ENCODE results near the gene BAAT.
"Not testable (repeated sequence)": the region's sequence is repeated elsewhere in the genome, so short reads cannot be mapped to it uniquely, and the experiment has no call there.

The BAAT gene

DNA sequence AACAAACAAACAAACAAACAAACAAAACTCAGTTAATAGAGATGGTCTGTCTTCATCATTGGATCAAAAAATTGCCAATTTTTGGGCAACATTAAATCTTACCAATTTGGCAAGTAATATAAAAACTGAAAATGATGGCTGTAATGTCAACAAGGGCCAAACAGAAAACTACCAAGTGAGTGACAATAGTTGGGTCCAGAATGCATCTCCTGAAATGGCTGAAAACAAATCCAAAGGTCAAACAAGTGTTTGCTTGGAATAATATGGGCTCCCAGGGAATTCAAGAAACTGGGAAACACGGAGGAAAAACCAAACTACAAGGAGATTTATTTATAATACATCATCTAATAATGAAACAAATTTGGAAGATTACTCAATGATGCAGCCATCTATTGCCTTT is 25.1 kb downstream of the BAAT start:
- no peak for DNase-seq

DNA sequence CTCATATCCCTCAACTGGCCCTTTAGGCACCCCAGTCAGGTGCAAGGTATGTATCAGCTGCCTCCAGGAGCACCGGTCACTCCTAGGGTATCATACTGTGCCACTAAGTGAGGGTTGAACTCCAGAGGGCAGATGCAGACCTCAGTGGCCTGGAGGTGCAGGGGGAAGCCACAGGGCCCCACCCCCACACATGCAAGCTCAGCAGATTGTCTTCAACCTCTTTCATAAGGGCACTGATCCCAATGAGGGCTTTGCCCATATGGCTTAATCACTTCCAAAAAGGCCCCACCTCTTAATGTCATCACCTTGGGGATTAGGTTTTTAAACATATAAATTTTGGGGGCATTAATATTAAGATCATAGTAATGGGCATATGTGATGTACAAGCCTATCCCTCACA is 28.2 kb downstream of the BAAT start:
- no peak for DNase-seq

DNA sequence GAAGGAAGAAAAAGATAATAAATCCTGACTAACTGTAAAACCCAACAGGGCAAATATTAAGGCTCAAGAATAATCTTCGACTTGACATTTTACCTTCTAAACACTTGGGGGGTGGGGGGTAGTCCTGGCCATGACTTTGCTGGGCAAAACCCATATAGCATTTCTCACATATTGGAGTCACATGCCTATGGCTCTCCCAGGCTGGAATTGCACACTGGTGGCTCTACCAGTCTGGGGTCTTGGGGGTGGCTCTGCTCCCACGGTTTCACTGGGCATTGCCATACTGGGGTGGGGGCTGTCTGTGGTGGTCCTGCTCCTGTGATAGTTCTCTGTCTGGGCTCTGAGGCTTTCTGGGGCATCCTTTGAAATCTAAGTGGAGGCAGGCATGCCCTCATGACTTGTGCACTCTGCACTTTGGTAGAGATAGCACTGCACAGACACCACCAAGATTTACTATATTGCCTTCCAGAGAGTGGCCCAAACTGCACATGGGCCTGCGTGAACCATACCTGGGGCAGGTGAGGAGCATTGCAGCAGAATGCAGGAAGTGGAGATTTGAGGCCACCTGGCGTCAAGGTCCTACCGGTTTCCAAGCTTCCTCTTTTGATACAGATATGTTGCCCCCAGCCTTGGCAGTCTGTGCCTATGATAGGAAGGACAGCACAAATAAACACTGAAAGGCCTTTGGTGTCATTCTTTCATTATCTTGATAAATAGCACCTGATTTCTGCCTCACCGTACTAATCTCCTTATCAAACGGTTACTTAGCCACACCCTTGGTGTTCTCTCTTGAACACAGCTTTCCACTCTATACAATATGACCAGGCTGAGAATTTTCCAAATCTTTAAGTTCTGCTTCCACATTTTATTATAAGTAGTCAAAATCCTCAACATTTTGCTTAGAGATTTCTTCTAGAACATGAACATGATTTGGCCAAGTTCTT is 29.8 kb downstream of the BAAT start:
- DNase-seq = no peak

DNA sequence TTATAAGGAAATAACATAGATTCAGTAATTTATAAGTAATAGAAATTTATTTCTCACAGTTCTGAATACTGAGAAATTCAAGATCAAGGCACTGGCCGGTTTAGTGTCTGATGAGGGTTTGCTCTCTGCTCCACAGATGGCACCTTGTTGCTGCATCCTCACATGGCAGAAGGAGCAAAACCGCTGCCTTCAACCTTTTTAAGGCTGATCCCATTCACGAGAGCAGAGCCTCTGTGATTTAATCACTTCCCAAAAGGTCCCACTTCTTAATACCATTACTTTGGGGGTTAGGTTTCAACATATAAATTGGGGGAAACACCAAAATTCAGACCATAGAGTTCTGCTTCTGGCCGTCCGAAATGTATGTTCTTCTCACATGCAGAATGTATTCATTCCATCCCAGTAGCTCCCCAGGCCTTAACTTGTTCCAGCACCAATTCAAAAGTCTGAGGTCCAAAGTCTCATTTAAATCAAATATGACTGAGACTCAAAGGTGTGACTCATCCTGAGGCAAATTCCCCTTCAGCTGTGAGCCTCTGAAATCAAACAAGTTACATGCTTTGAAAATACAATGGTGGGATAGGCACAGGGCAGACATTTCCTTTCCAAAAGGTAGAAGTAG is 30.6 kb downstream of the BAAT start:
- DNase-seq = no peak

DNA sequence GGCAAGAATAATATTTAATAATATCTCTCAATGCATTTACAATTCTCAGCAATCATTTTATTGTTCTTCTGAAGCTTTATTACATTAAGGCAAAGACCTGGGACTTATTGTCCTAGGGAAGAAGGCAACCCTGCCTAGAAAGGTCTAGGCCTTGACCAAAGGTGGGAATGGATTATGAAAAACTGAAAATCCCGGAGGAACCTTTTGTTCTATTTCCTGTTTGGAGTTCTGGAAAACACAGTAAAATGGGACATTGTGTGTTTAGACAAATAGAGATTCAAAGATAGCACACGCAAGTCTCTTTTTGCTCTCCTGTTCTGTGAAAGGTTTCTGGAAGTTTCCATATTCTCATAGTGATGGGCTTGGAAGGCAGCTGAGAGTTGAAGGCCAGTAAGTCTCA is 31.1 kb downstream of the BAAT start:
- no peak for DNase-seq

DNA sequence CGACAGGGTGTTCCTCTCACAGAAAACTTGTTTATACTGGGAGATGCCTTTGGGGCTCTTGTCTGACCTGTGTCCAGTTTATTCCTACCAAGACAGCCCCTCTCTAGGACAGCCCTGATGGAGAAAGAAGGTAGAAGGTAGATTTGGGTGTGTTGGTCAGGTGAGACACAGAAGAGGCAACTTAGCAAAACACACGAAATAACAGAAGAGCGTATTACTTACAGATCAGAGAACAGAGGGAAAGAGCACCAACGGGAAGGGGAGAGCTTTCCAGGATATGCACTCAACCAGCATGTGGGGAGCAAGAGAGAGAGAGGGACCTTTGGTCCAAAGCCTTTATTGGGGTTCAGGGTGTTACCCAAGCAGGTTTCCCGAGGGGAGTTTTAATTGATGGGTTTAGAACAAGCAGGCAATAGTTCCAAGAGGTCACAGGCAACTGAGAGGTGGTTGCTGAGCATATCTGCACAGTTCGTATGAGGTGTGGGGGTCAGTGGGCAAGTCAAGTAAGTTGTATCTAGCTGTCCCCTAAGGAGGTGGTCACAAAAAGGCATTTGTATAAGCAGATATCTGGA is 31.8 kb downstream of the BAAT start:
- no peak for DNase-seq

DNA sequence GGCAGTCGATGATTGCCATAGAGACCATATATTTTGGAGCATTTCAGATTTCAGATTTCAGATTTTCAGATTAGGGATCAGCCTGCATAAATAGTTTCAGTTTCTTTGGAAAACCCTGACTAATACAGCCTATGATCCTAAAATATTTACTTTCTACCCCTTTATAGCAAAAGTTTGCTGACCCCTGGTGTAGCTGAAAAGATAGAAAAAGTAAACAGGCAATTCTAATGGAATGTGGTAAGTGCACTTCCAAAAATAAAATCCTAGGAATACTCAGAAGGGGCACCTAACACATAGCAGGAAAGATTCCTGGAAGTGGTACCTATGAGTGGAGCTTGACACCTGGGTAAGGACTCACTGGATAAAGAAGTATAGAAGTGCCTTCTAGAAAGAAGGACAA is 34.5 kb downstream of the BAAT start:
- no peak for DNase-seq

DNA sequence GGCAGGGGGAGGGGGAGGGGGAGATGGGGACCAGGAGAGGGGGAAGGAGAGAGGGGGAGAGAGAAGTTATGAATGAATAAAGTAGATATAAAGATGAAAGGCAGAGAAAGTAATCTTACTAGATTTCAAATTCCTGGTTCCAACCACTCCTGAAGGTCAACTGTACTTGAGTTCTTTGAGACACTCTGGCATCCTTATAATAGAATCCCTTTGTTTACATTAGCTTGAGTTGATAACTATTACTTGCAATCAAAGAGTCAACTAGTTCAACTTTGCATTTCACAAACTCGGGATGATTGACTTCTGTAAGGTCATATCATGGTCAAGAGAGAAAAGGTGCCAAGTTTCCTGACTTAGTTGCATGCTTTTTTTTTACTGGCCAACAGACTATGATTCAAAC is 42.2 kb downstream of the BAAT start:
- no peak for DNase-seq

DNA sequence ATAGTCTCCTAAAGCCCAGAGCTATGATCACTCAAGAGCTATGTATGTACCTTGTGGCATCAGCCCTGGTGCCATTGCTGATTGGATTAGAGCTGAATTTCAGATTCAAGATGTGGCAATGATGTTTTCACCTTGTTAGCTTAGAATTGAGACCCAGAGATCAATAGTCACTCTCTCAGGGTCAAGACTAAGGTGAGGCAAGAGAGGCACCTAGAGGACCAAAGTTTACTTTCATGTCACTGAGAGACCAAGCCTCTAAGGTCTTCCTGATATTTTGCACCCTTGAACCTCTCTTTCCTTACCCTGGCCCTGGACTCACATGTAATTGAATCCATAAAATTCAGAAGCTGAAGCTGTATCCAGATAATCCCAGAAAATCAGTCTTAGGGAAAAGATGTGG is 42.8 kb downstream of the BAAT start:
- DNase-seq = no peak

DNA sequence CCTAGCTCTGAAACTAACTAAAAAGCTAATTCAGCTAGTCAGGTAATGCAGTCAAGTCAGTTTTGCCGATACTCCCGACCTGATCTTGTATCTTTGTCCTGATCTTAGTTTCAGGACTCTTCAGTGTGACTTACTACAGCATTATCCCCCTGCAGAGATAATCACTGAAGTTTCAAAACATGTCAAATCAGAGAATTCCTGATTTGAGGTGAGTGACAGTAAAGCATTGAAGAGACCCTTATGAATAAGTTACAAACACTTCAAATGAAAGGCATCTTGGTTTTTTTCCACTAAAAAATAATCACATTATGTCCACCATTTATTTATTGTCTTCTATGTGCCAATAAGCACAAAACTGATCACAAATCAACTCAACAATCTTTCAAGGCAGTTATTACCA is 47.6 kb downstream of the BAAT start:
- DNase-seq = no peak

DNA sequence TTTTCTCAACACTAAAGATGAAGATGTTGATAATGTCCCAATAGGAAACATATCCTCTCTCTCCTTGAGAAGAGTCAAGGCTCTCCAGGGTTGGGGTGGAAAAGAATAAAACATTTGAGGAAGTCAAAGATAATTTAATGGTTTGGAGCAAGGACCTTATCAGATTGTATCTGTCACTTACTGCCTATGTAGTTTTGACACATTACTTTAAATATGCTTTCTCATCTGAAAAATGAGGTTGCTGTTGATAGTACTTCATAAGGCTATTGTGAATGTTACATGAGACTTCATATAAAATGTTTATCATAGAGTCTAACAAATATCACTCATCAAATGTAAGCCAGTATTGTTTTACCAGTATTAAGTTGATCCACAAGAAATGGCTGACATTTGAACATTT is 48.7 kb downstream of the BAAT start:
- no peak for DNase-seq

DNA sequence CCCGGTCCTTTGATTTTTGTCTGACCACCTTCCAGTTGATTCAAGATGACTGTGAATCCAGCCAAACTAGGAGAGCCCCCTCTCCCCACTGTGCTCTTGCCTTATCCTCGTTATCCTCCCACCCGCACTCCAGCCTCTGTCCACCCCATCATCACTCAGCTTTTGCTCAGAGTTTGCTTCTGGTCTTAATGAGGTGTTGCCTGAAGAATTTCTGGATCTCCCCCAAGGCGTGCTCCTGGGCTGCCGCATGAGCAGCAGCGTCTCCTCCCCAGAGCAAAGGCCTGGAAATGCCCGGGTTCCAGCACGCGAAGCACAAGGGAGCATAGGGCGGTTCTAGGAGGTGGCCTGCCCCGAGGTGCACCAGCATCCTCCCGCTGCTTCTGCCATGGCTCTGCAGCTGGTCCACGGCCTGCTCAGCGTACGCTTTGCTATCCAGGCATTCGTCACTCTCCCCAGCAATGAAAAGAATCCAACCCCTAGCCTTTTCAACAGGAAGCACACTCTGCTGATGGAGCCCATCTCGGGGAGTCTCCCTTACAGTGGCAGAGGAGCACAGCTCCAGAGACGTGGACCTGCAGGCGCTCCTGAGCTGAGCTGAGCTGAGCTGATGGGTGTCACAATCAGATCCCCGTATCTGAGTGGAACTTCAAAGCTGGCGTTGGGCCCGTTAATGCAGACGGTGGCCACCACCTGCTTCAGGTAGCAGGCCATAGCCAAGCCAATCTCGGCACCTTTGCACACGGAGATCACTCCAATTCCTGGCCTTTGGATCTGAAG is 50.7 kb downstream of the BAAT start:
- DNase-seq = no peak

DNA sequence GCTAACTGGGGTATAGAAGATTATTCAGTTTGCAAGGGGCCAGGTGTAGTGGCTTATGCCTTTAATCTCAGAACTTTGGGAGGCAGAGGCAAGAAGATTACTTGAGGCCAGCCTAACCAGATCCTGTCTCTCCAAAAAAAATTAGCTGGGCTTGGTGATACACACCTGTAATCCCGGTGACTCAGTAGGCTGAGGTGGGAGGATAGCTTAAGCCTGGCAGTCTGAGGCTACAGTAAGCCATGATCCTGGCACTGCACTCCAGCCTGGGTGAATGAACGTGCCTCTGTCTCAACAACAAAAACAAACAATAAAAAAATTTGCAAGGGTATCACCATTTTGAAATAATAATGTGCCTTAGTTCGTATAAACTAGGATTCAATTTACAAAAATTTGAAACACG is 51.3 kb downstream of the BAAT start:
- DNase-seq = no peak

DNA sequence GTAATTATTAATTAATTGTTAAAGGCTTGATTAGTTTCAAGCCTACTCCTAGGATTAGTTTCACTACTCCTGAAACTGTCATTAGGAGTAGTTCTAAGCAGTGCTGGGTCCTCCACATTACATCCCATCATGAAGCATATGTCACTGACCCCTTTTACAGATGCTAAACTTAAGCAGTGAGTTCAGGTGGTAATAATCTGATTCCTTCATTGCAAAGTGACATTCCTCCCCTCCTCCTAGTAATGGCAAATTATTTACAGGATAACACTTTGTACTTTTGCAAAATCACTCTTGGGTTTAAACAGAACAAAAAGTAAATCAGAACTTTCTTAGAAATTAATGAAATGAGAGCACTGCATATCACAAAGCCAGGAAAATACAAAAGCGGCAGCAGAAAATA is 52.4 kb downstream of the BAAT start:
- no peak for DNase-seq

DNA sequence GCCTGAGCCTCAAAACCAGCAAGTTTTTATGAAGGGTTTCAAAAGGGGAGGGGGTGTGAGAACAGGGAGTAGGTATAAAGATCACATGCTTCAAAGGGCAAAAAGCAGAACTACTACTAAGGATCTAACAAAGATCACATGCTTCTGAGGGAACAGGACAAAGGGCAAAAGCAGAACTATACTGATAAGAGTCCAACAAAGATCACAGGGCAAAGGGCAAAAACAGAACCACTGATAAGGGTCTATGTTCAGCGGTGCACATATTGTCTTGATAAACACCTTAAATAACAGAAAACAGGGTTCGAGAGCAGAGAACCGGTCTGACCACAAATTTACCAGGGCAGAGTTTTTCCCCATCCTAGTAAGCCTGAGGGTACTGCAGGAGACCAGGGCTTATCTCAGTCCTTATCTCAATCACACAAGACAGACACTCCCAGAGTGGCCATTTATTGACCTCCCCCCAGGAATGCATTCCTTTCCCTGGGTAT is 57.3 kb downstream of the BAAT start:
- not testable (repeated sequence) for DNase-seq

DNA sequence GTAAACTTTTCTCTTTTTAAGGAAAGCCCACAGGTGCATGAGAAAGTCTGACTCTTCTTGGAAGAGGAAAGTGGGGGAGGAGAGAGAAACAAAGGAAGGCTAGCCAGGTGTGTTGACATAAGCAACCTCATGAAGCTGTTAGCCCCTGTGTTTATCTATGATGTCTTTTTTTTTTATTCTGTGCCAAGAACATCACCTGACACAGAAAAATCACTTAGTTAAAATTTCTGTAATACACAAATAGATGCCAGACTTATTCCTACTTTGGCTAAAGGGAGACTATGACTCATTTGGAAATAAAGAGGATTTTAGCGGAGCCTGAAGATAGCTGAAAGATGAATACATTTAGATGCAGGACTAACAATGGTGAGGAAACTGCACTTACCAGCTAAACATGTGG is 58.3 kb downstream of the BAAT start:
- no peak for DNase-seq

DNA sequence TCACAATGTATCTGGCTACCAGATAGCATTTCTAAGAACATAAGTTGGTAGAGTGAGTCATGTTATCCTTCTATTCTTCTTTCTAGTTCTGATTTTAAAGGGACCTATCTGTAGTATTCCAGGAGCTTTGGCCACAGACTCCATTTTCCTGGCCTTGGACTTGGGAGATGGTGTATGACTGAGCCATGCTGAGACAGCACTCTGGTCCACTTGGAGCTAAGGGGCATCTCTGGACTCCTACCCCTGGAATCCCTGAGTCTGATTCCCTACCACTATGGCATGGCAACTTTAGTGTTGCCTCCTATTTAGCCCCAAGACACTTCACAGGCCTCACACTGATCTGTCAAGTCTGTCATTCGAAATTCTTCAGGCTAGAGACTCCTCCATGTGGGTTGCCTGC is 58.8 kb downstream of the BAAT start:
- DNase-seq = no peak

DNA sequence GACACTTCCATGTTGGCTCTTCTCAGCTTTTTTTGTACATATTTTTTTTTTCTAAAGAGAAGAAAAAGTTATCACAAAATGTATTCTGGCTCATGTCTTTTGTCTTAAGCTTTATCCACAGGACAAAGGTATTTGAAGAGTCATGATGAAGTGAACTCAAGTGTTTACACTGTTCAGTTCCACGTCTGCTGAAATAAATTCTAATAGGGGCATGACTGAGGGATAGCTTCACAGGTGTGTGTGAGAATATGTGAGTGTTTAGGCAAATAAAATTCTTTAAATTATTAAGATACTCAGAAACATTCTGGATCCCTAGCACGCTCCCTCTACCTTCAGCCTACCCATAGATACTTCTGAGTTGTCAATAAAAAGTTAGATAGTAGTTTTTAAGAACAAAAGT is 59.8 kb downstream of the BAAT start:
- DNase-seq = no peak

DNA sequence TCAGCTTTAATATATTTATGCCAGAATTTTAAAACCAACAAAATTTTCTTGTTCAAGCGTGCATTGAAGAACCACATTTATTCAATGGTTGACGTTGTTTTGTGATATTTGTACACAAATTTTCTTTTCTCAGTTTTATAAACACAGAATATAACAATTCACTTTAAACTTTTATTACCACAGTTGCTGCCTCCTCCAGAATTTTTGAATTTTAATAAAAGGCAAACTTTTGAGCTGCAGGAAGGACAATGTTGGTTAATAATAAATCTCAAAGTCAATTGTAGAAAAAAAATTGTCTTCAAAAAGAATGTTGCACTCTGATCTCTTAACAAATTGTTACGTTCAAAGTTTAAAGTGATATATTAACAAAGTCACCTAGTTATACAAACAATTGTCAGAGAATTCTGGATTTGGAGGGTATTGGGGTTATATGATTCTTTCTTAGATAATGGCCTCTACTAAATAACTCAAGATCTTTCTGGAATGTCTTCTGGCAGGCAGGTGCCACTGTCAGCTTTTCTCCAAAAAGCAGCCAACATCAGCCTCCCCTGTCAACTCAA is 60.5 kb downstream of the BAAT start:
- no peak for DNase-seq

DNA sequence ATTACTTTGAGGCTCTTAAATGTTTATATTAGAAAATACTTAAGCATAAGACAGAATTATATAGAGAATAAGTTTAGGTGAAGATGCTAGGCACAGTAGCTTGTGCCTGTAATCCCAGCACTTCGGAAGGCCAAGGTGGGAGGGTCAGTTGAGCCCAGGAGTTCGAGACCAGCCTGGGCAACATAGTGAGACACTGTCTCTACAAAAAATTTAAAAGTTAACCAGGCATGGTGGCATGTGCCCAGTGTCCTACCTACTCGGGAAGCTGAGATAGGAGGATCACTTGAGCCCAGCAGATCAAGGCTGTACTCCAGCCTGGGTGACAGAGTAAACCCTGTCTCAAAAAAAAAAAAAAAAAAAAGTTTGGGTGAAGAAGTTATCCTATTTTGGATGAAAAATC is 61.7 kb downstream of the BAAT start:
- no peak for DNase-seq

DNA sequence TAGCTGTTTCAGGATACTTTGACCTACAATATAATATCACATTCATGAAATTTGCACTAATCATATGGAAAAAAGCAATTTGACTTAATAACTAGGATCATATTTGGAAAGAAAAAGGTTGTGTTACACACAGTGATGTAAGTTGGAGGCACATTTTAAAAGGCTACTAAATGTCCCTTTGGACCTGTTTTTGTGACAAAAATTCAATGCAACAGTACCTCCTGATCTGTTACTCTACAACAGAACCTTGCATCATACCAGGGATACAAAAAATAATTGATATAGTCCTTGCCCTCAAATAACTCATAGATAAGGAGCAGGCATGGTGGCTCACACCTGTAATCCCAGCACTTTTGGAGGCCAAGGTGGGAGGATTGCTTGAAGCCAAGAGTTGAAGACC is 67.1 kb downstream of the BAAT start:
- DNase-seq = no peak

DNA sequence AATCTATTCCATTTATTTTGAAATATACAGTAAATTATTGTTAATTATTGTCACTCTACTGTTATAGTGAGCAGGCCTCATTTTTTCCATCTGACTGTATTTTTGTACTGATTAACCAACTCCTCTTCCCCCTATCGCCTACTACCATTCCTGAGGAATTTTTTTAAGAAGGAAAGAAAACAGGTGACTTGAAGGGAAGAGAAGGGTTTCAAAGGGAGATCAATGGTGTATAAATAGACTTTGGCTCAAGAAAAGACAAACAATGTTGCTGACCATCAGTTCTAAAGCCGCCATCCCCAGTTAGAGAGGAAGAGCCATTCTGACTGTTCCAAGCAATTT is 69.7 kb downstream of the BAAT start:
- DNase-seq = no peak

DNA sequence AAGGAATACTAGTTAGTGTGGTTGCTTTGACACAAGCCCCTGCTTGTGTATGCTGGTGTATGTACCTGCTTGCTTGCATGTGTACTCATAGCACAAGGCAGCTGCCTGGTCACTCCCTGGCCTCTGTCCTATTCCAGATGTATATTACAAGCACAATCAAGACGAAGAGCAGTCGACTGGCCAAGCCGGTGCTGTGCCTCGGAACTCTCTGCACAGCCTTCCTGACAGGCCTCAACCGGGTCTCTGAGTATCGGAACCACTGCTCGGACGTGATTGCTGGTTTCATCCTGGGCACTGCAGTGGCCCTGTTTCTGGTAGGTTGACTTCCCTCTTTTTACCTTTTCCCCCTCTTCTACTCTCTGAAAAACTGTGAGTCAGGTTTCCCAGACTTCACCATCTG is 72.1 kb downstream of the BAAT start:
- no peak for DNase-seq

All from left hindlimb (tissue), 1 donor.